HCT116 (cell line): ENCODE data around the gene C2CD2. TPM values are rescaled to one million over a fixed set of nuclear protein-coding genes. Genes with fewer than 3 reads are reported as not detected.

Experiments used
- ATAC-seq: fragments of 200-7000 bp; cut with Tn5 transposase; 2 replicates; pipeline ENCODE4 v1.9.1; 2020; ENCODE audit warnings: mild to moderate bottlenecking, moderate library complexity
- BruUV-seq: library from RNA; stranded (reverse); fragments of 400-500 nt; replicated peaks from 2 replicates; lab custom pipeline; 2021; lab: Mats Ljungman, UMichigan
- CTCF ChIA-PET: fragments of 300-600 bp; sonication (Branson Sonifier 250); formaldehyde crosslinking; loops from one replicate; lab custom pipeline; 2021; ENCODE audit warnings: antibody characterized with exemption; lab: Charles Lee
- POLR2A ChIA-PET: fragments of 300-600, 350-600 bp; sonication (Branson Sonifier 250); formaldehyde crosslinking; loops from one replicate; lab custom pipeline; 2021; ENCODE audit warnings: antibody characterized with exemption; lab: Charles Lee
- RAD21 ChIA-PET, 2 experiments: fragments of 300-600 bp; sonication (Branson Sonifier 250); formaldehyde crosslinking; loops; one replicate each; lab custom pipeline; 2023; ENCODE audit warnings: low total read pairs in 2 of 2; ENCODE audit not compliant: uncharacterized antibody in 2 of 2, unreplicated experiment in 2 of 2, low non-redundant PET in 1 of 2; lab: Charles Lee
- DNase-seq: peaks from one replicate; pipeline ENCODE4 v3.0.0-alpha.2; 2010; ENCODE audit warnings: low read depth, low spot score
- H2AFZ ChIP-seq: fragments of 200-600 bp; shearing (Covaris generic), sonication (generic); 2 replicates; pipeline ENCODE4 v1.6.1; 2017; ENCODE audit warnings: low read depth, mixed run types, mixed read lengths, antibody characterized with exemption, low read length; ENCODE audit not compliant: poor library complexity, severe bottlenecking
- H3K27ac ChIP-seq: 2 replicates; pipeline ENCODE4 v1.5.1; 2012; ENCODE audit warnings: low read depth, low read length
- H3K27me3 ChIP-seq: fragments of 200-600 bp; sonication (generic); 2 replicates; pipeline ENCODE4 v1.6.1; 2016; ENCODE audit warnings: mixed run types, low read length, mixed read lengths; ENCODE audit not compliant: insufficient read depth
- H3K36me3 ChIP-seq, 2 experiments: fragments of 200-500 bp in 1 of 2; fragments of 200-600 bp in 1 of 2; sonication (Bioruptor generic) in 1 of 2; sonication (generic) in 1 of 2; 2 replicates each; pipeline versions ENCODE4 v1.5.1 to v1.6.1; 2014 to 2016; ENCODE audit warnings: low read length in 2 of 2, inconsistent platforms in 1 of 2, mixed read lengths in 1 of 2, mixed run types in 1 of 2; ENCODE audit not compliant: insufficient read depth in 2 of 2, control insufficient read depth in 1 of 2
- H3K4me1 ChIP-seq, 2 experiments: fragments of 200-600 bp in 1 of 2; sonication (generic) in 1 of 2; 2 replicates each; pipeline versions ENCODE4 v1.5.1 to v1.6.1; 2012 to 2017; ENCODE audit warnings: low read length in 2 of 2, inconsistent platforms in 1 of 2, mild to moderate bottlenecking in 1 of 2, mixed read lengths in 1 of 2, mixed run types in 1 of 2, moderate library complexity in 1 of 2; ENCODE audit not compliant: insufficient read depth in 2 of 2, control insufficient read depth in 1 of 2
- H3K4me2 ChIP-seq: fragments of 200-600 bp; sonication (generic); 2 replicates; pipeline ENCODE4 v1.6.1; 2017; ENCODE audit warnings: mixed run types, low read length, mixed read lengths
- H3K4me3 ChIP-seq, 2 experiments: fragments of 200-600 bp in 1 of 2; sonication (generic) in 1 of 2; replicated peaks in 1 of 2; 2 replicates each; pipeline ENCODE4 v1.5.1; 2011 to 2016; ENCODE audit warnings: low read length in 2 of 2, control low read depth in 1 of 2, low read depth in 1 of 2, mild to moderate bottlenecking in 1 of 2, mixed read lengths in 1 of 2, mixed run types in 1 of 2
- H3K79me2 ChIP-seq: fragments of 200-600 bp; sonication (generic); 2 replicates; pipeline ENCODE4 v1.6.1; 2017; ENCODE audit warnings: mild to moderate bottlenecking, mixed run types, low read length, moderate library complexity, mixed read lengths; ENCODE audit not compliant: insufficient read depth
- H3K9ac ChIP-seq: fragments of 200-600 bp; sonication (generic); 2 replicates; pipeline ENCODE4 v1.6.1; 2016; ENCODE audit warnings: low read length, mixed read lengths
- H3K9me2 ChIP-seq: fragments of 200-600 bp; sonication (generic), shearing (Covaris generic); 2 replicates; pipeline ENCODE4 v1.6.1; 2017; ENCODE audit warnings: mixed run types, mild to moderate bottlenecking, moderate library complexity; ENCODE audit not compliant: insufficient read depth
- H3K9me3 ChIP-seq, 2 experiments: fragments of 200-500 bp in 1 of 2; fragments of 200-600 bp in 1 of 2; sonication (Bioruptor generic) in 1 of 2; sonication (generic) in 1 of 2; 2 replicates each; pipeline ENCODE4 v1.6.1; 2014 to 2017; ENCODE audit warnings: low read length in 2 of 2, mixed read lengths in 2 of 2, inconsistent platforms in 1 of 2, low read depth in 1 of 2, mild to moderate bottlenecking in 1 of 2, mixed run types in 1 of 2, moderate library complexity in 1 of 2; ENCODE audit not compliant: control insufficient read depth in 1 of 2, insufficient read depth in 1 of 2
- H4K20me1 ChIP-seq: fragments of 200-600 bp; sonication (generic), shearing (Covaris generic); 2 replicates; pipeline ENCODE4 v1.6.1; 2017; ENCODE audit warnings: mixed run types, mild to moderate bottlenecking, moderate library complexity; ENCODE audit not compliant: insufficient read depth
- CEBPB ChIP-seq: IDR thresholded peaks from 2 replicates; pipeline ENCODE4 v1.6.1; 2012; ENCODE audit warnings: low read depth
- EGR1 ChIP-seq: IDR thresholded peaks from 2 replicates; pipeline ENCODE4 v1.6.1; 2012; ENCODE audit warnings: low read depth
- ELF1 ChIP-seq: IDR thresholded peaks from 2 replicates; pipeline ENCODE4 v1.6.1; 2012; ENCODE audit warnings: low read depth, borderline replicate concordance
- EZH2phosphoT487 ChIP-seq: fragments of 200-600 bp; IDR thresholded peaks from 2 replicates; pipeline ENCODE4 v1.6.1; 2018; ENCODE audit warnings: antibody characterized with exemption, borderline replicate concordance
- FOSL1 ChIP-seq: IDR thresholded peaks from 2 replicates; pipeline ENCODE4 v1.6.1; 2012; ENCODE audit warnings: low read depth
- JUND ChIP-seq: IDR thresholded peaks from 2 replicates; pipeline ENCODE4 v1.6.1; 2012
- POLR2A ChIP-seq: IDR thresholded peaks from 2 replicates; pipeline ENCODE4 v1.7.0; 2011; ENCODE audit warnings: borderline replicate concordance; ENCODE audit not compliant: insufficient read depth, insufficient read length; ENCODE audit errors: extremely low read depth
- POLR2AphosphoS5 ChIP-seq: IDR thresholded peaks from 2 replicates; pipeline ENCODE4 v1.6.1; 2011; ENCODE audit warnings: mild to moderate bottlenecking, low read depth, low read length, moderate library complexity
- RAD21 ChIP-seq: IDR thresholded peaks from 2 replicates; pipeline ENCODE4 v1.6.1; 2012; ENCODE audit warnings: low read depth, mild to moderate bottlenecking
- SP1 ChIP-seq: IDR thresholded peaks from 2 replicates; pipeline ENCODE4 v1.6.1; 2012; ENCODE audit warnings: low read depth
- TCF7L2 ChIP-seq: IDR thresholded peaks from 2 replicates; pipeline ENCODE4 v1.7.0; 2011; ENCODE audit warnings: borderline replicate concordance, inconsistent platforms; ENCODE audit not compliant: insufficient read depth, insufficient read length; ENCODE audit errors: extremely low read depth
- ZBTB33 ChIP-seq: IDR thresholded peaks from 2 replicates; pipeline ENCODE4 v1.6.1; 2011; ENCODE audit warnings: mild to moderate bottlenecking, low read length, moderate library complexity; ENCODE audit not compliant: insufficient replicate concordance; ENCODE audit errors: extremely low read depth
- ZNF274 ChIP-seq: fragments of 200-500 bp; sonication (Bioruptor generic); IDR thresholded peaks from 2 replicates; pipeline ENCODE4 v1.6.1; 2014; ENCODE audit warnings: mild to moderate bottlenecking, low read depth, low read length, inconsistent platforms
- intact Hi-C: fragments of 100-400 bp; cut with micrococcal nuclease; formaldehyde crosslinking; loops from 2 replicates; pipeline ENCODE4 v1.10.0; 2022
- total RNA-seq: library from RNA; stranded (reverse); gene quantifications from one replicate; pipeline ENCODE4 v1.2.1, GENCODE V29; 2021; ENCODE audit not compliant: unreplicated experiment
- TF ChIP-seq, protein P1 (sequence below): IDR thresholded peaks from 2 replicates; pipeline ENCODE4 v1.6.1; 2012
- TF ChIP-seq, protein P2 (sequence below), 3 experiments: fragments of 200-600 bp in 1 of 3; sonication (generic) in 1 of 3; IDR thresholded peaks in 2 of 3; conservative IDR thresholded peaks in 1 of 3; 2 replicates each; pipeline ENCODE4 v1.5.1; 2012 to 2017; ENCODE audit warnings: low read depth in 2 of 3, low read length in 2 of 3, antibody characterized with exemption in 1 of 3, borderline replicate concordance in 1 of 3, control low read depth in 1 of 3, mild to moderate bottlenecking in 1 of 3, mixed read lengths in 1 of 3, mixed run types in 1 of 3, moderate library complexity in 1 of 3; ENCODE audit not compliant: insufficient read depth in 1 of 3

C2CD2 gene
- total RNA-seq, 1 experiment from 2014 or later = 22.0 TPM

DNA sequence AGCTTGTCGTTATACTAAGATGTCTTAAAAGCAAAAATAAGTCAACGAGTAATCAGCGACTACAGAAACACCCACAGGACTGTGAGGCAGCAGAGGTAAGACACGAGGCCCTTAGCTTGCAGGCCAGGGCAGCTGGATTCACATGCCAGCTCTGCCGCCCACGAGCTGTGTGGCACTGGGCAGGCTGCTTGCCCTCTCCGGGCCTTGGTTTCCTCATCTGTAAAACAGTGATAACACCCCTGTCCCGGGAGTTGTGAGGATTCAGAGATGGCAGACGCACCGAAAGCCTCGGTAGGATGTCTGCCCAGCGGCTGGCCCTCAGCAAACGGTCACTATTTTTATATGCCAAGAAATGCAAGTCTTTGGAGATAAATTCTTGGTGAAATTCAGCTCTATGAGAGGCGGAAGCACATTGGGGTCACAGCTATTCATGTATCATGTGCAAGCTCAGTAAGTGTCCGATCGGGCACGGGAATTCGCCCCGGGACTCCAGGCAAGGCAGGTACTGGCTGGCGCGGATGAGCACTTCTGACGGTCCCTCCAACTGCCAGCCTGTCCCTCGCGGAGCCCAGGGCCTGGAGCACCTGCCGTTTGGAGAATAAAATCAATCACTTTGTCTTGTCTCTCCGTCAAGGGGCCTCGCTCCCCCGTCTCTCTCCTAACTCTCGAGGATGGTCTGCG, 1.1 kb downstream of the C2CD2 start:
- H3K27ac ChIP-seq = peak overlapping the region; percentile 78; the same call in 1 of the 2 replicates
- no peak for ATAC-seq

More for the DNA sequence above, 1.1 kb downstream of the C2CD2 start:
- Histone ChIP-seq H3K9me3 (no peaks in the 10 kb centered on the region), H3K4me2 (peak overlapping the region; percentile 96), H3K27me3 (no peaks in the 10 kb centered on the region), H2AFZ (no peak overlapping the region), H3K4me1 (peaks cover 28 to 43% of the 10 kb centered on the region in 2 experiments), H3K9ac (peak overlapping the region; percentile 88), H3K9me2 (no peaks in the 10 kb centered on the region), H3K4me3 (peak overlapping the region; percentile 68 to 83), H4K20me1 (0 out of 2 replicates have a peak, but pooled peaks cover 4% of the 10 kb centered on the region), H3K36me3 (0 out of 4 replicates have a peak, but pooled peaks cover 0 to 4% of the 10 kb centered on the region in 2 experiments), H3K79me2 (peaks cover 56% of the 10 kb centered on the region)
- intact Hi-C loops = loop anchor here (5.0 kb wide), 1 partner anchor 75 kb away; the partner anchor contains the start of gene PRDM15
- no peak for DNase-seq
- TSS peak; percentile 53 for BruUV-seq
- ChIA-PET RAD21 (no interaction called here), CTCF (no interaction called here), POLR2A (no interaction called here)
- TF ChIP-seq ELF1 = no peak
- TF ChIP-seq POLR2AphosphoS5 = no peak
- TF ChIP-seq, protein P1, sequence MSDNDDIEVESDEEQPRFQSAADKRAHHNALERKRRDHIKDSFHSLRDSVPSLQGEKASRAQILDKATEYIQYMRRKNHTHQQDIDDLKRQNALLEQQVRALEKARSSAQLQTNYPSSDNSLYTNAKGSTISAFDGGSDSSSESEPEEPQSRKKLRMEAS = no peak
- TF ChIP-seq RAD21 = no peak
- no peak for TF ChIP-seq SP1
- no peak for TF ChIP-seq CEBPB
- no peak for TF ChIP-seq ZBTB33
- TF ChIP-seq, protein P2, sequence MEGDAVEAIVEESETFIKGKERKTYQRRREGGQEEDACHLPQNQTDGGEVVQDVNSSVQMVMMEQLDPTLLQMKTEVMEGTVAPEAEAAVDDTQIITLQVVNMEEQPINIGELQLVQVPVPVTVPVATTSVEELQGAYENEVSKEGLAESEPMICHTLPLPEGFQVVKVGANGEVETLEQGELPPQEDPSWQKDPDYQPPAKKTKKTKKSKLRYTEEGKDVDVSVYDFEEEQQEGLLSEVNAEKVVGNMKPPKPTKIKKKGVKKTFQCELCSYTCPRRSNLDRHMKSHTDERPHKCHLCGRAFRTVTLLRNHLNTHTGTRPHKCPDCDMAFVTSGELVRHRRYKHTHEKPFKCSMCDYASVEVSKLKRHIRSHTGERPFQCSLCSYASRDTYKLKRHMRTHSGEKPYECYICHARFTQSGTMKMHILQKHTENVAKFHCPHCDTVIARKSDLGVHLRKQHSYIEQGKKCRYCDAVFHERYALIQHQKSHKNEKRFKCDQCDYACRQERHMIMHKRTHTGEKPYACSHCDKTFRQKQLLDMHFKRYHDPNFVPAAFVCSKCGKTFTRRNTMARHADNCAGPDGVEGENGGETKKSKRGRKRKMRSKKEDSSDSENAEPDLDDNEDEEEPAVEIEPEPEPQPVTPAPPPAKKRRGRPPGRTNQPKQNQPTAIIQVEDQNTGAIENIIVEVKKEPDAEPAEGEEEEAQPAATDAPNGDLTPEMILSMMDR (IDR thresholded peaks at IDR 0.05 in 2 of 3, conservative IDR thresholded peaks at IDR 0.05 in 1 of 3; ENCODE audit: borderline replicate concordance in 1 of 3, insufficient read depth in 1 of 3, low read depth in 2 of 3, low read length in 2 of 3) = no peak
- no peak for TF ChIP-seq JUND
- no peak for TF ChIP-seq FOSL1
- no peak for TF ChIP-seq ZNF274
- TF ChIP-seq POLR2A = no peak
- TF ChIP-seq EGR1 = no peak
- TF ChIP-seq TCF7L2 = no peak
- no peak for TF ChIP-seq EZH2phosphoT487
